HepG2 (cell line): ENCODE results near the gene LINS1. TPM values are rescaled to one million over a fixed set of nuclear protein-coding genes. Genes with fewer than 3 reads are reported as not detected.

Experiments used
- ARID5B ChIP-seq: IDR thresholded peaks from 2 replicates; pipeline ENCODE4 v1.4.0; 2020; ENCODE audit warnings: mild to moderate bottlenecking, missing genetic modification reagents
- ATF7 ChIP-seq, 2 experiments: fragments of 450-650 bp in 1 of 2; sonication (generic) in 1 of 2; formaldehyde crosslinking in 1 of 2; IDR thresholded peaks; 2 replicates each; pipeline versions ENCODE4 v1.4.0 to v1.6.1; 2016 to 2020; ENCODE audit warnings: antibody characterized with exemption in 1 of 2, mild to moderate bottlenecking in 1 of 2, missing genetic modification reagents in 1 of 2
- CBFB ChIP-seq: sonication (generic); formaldehyde crosslinking; IDR thresholded peaks from 2 replicates; pipeline ENCODE4 v1.4.0; 2020; ENCODE audit warnings: missing genetic modification reagents
- EEA1 ChIP-seq: sonication (generic); formaldehyde crosslinking; IDR thresholded peaks from 2 replicates; pipeline ENCODE4 v1.5.1; 2020; ENCODE audit warnings: mild to moderate bottlenecking, missing genetic modification reagents, borderline replicate concordance
- IRF9 ChIP-seq: sonication (generic); formaldehyde crosslinking; IDR thresholded peaks from 2 replicates; pipeline ENCODE4 v1.8.0; 2022; ENCODE audit warnings: missing genetic modification reagents, mild to moderate bottlenecking, borderline replicate concordance
- MYNN ChIP-seq: sonication (generic); formaldehyde crosslinking; IDR thresholded peaks from 2 replicates; pipeline ENCODE4 v1.4.0; 2020; ENCODE audit warnings: mild to moderate bottlenecking, low read depth, missing genetic modification reagents
- PBX2 ChIP-seq: IDR thresholded peaks from 2 replicates; pipeline ENCODE4 v1.6.1; 2016; ENCODE audit warnings: control low read depth
- POLR2G ChIP-seq: fragments of 200-400 bp; formaldehyde crosslinking; IDR thresholded peaks from 2 replicates; pipeline ENCODE4 v1.6.1; 2018; ENCODE audit warnings: mild to moderate bottlenecking, low read depth, low read length, moderate library complexity
- SATB2 ChIP-seq: sonication (generic); formaldehyde crosslinking; IDR thresholded peaks from 2 replicates; pipeline ENCODE4 v1.5.0; 2020; ENCODE audit warnings: missing genetic modification reagents
- SP4 ChIP-seq: sonication (generic); formaldehyde crosslinking; IDR thresholded peaks from 2 replicates; pipeline ENCODE4 v1.8.1; 2023; ENCODE audit warnings: mild to moderate bottlenecking, missing genetic modification reagents
- ZBTB4 ChIP-seq: sonication (generic); formaldehyde crosslinking; IDR thresholded peaks from 2 replicates; pipeline ENCODE4 v1.4.0; 2020; ENCODE audit warnings: missing genetic modification reagents, mild to moderate bottlenecking, borderline replicate concordance
- ZBTB7A ChIP-seq: sonication (generic); formaldehyde crosslinking; IDR thresholded peaks from 2 replicates; pipeline ENCODE4 v1.8.0; 2022; ENCODE audit warnings: mild to moderate bottlenecking, missing genetic modification reagents
- ZNF143 ChIP-seq: sonication (generic); formaldehyde crosslinking; IDR thresholded peaks from 2 replicates; pipeline ENCODE4 v1.4.0; 2020; ENCODE audit warnings: missing genetic modification reagents
- ZNF232 ChIP-seq: sonication (generic); formaldehyde crosslinking; IDR thresholded peaks from 2 replicates; pipeline ENCODE4 v1.4.0; 2020; ENCODE audit warnings: missing genetic modification reagents, borderline replicate concordance
- ZNF607 ChIP-seq: sonication (generic); formaldehyde crosslinking; IDR thresholded peaks from 2 replicates; pipeline ENCODE4 v1.5.1; 2020; ENCODE audit warnings: missing genetic modification reagents, mild to moderate bottlenecking, borderline replicate concordance
- ZNF660 ChIP-seq: sonication (generic); formaldehyde crosslinking; IDR thresholded peaks from 2 replicates; pipeline ENCODE4 v1.5.1; 2020; ENCODE audit warnings: mild to moderate bottlenecking, low read depth, missing genetic modification reagents, borderline replicate concordance
- ZNF674 ChIP-seq: sonication (generic); formaldehyde crosslinking; IDR thresholded peaks from 2 replicates; pipeline ENCODE4 v1.5.0; 2020; ENCODE audit warnings: low read depth, mild to moderate bottlenecking, missing genetic modification reagents
- ZSCAN25 ChIP-seq: sonication (generic); formaldehyde crosslinking; IDR thresholded peaks from 2 replicates; pipeline ENCODE4 v1.8.0; 2022; ENCODE audit warnings: mild to moderate bottlenecking, missing genetic modification reagents
- polyA plus RNA-seq, 8 experiments: library from polyadenylated mRNA; depleted of rRNA in 3 of 8; stranded (reverse) in 7 of 8; unstranded in 1 of 8; fragments of >200 nt; fragmentation: Illumina TruSeq in 4 of 8; extraction: Trizol in 4 of 8; gene quantifications; 2 replicates each; pipeline versions ENCODE4 v1.2.1 to v1.2.3, GENCODE V29; 2011 to 2016; ENCODE audit warnings: low read depth in 4 of 8, missing spikeins in 1 of 8, mixed read lengths in 1 of 8; ENCODE audit not compliant: insufficient read depth in 1 of 8
- total RNA-seq, 5 experiments: library from RNA; depleted of rRNA; stranded (reverse); fragments of >200 nt; fragmentation: Illumina TruSeq; extraction: Trizol; gene quantifications; 2 replicates each; pipeline ENCODE4 v1.2.3, GENCODE V29; 2016; ENCODE audit warnings: low read depth in 1 of 5

Gene LINS1
- total and polyA plus RNA-seq, 2 of the 13 experiments (the other 11 are each of a cell fraction or from before 2014, with no cell fraction given), result 9.8 to 10.4 TPM

DNA sequence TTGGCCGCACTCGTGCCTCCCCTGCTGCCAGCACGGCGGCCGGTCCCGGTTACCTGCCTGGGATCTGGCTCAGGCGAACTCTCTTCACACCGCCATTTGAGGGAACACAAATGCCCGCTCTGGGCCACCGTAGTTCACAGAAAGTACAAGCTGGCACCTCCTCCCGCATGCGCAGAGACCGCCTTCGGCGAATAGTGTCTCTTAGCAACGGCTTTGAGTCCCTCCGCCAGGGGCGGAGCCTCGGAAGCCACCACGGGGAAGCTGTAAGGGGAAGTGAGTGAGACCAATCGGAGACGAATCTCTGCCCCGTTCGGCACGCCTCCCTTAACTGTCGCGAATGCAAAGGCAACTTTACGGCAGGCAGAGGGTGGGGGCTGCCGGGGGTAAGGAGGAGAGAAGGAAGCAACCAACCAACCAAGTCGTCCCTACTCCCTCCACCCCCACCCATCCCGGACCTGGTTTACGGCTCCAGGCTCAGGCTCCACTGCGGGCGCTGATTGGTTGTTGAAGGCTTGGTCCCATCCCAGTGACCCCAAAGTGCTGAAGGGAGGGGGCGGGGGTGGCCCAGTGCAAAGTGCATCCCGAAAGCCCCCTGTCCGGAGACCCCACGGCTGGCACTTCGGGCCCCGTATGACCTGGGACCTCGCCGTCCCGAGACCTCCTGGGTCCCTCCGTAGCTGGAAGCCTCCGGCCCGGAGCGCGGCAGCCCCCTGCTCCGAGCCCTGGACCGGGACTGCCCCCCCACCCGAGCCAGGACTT, at the start of gene LINS1, which contains the start of gene ASB7 (continued):
- TF ChIP-seq SATB2 (CRISPR knock-in tag) (no peak), SP4 (CRISPR knock-in tag) (no peak; the same call in 1 of the 2 replicates), IRF9 (no peak), PBX2 (CRISPR knock-in tag) (no peak), ARID5B (CRISPR knock-in tag) (peak; percentile 43; the same call in 1 of the 2 replicates), ZNF143 (CRISPR knock-in tag) (no peak), EEA1 (CRISPR knock-in tag) (0 out of 2 replicates have a peak, but pooled peaks have one; percentile 25), ZNF674 (CRISPR knock-in tag) (no peak), ATF7 (IDR thresholded peaks at IDR 0.05) (no peak), ATF7 (CRISPR knock-in tag; IDR thresholded peaks at IDR 0.05) (0 out of 2 replicates have a peak, but pooled peaks have one; percentile 35), ZBTB7A (peak; percentile 86), ZNF660 (no peak), ZSCAN25 (peak; percentile 56), ZNF607 (CRISPR knock-in tag) (peak; percentile 57; the same call in 1 of the 2 replicates), CBFB (CRISPR knock-in tag) (no peak), ZBTB4 (CRISPR knock-in tag) (no peak), POLR2G (peak; percentile 74), ZNF232 (CRISPR knock-in tag) (no peak), MYNN (CRISPR knock-in tag) (no peak)
